C4-2B (cell line): Measurements from ENCODE around the gene NAA16.
"Not testable (repeated sequence)": the region's sequence is repeated elsewhere in the genome, so short reads cannot be mapped to it uniquely, and the experiment has no call there.

Source experiments
- H3K27ac ChIP-seq: fragments of 450-650 bp; 2 replicates; pipeline ENCODE4 v1.5.1; 2017
- CTCF ChIP-seq: fragments of 450-650 bp; conservative IDR thresholded peaks from 2 replicates; pipeline ENCODE4 v1.5.1; 2017; ENCODE audit warnings: mild to moderate bottlenecking
- ZFX ChIP-seq: fragments of 450-650 bp; IDR thresholded peaks from 2 replicates; pipeline ENCODE4 v1.6.1; 2017

The NAA16 gene

GRCh38 chr13:41276824-41277223 lies 34.2 kb upstream of the NAA16 start:
- TF ChIP-seq CTCF (no peak), ZFX (no peak)
- H3K27ac ChIP-seq: no peak overlapping the region

GRCh38 chr13:41279156-41279555 lies 31.9 kb upstream of the NAA16 start:
- H3K27ac ChIP-seq: not testable (repeated sequence)

- TF ChIP-seq ZFX (no peak), CTCF (no peak)
- H3K27ac ChIP-seq: no peak overlapping the region
Observed at GRCh38 chr13:41282129-41282571, 28.9 kb upstream of the NAA16 start.

- TF ChIP-seq ZFX: no peak
- no peak for TF ChIP-seq CTCF
- H3K27ac ChIP-seq: no peak overlapping the region
Observed at GRCh38 chr13:41284512-41285288, 26.4 kb upstream of the NAA16 start.

GRCh38 chr13:41286370-41286769 lies 24.7 kb upstream of the NAA16 start:
- no peak overlapping the region for H3K27ac ChIP-seq
- TF ChIP-seq ZFX (no peak), CTCF (no peak)

GRCh38 chr13:41289463-41289881 lies 21.6 kb upstream of the NAA16 start:
- H3K27ac ChIP-seq: no peak overlapping the region
- TF ChIP-seq CTCF: no peak
- no peak for TF ChIP-seq ZFX

GRCh38 chr13:41291246-41291645 lies 19.8 kb upstream of the NAA16 start:
- TF ChIP-seq ZFX (no peak), CTCF (no peak)
- H3K27ac ChIP-seq: no peak overlapping the region

- no peak overlapping the region for H3K27ac ChIP-seq
- TF ChIP-seq ZFX: no peak
- TF ChIP-seq CTCF: no peak
Observed at GRCh38 chr13:41293272-41293671, 17.8 kb upstream of the NAA16 start.
